ENCODE measurements around the gene DAPK2. TPM values are rescaled to one million over a fixed set of nuclear protein-coding genes. Genes with fewer than 3 reads are reported as not detected.
"Not testable (repeated sequence)": the region's sequence is repeated elsewhere in the genome, so short reads cannot be mapped to it uniquely, and the experiment has no call there.

DAPK2 gene
- total RNA-seq, 4 donors from 2014 or later = 64.6 to 189 (median 125) TPM

DNA sequence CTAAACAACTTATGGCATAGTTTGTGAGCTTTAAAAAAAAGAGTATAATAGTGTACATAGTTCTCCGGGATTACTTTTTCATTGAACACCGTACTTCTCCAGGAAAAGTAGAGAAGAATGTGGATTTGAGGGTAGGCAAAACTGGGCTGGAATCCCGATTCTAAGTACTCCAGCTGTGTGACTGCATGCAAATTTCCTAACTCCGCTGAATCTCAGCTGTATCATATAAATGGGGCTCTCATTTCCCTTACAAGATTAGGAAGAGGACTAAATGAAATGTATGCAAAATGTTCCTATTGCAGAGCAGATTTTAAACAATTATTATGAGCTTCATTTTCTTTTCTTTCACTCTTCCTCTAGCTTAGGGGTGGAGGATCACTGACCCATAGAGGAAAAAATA lies 142.2 kb downstream of the DAPK2 start:
- Histone ChIP-seq H3K36me3 (peaks cover 0 to 15% (median 0%) of the 10 kb centered on the region in 3 donors), H3K9me3 (no peaks in the 10 kb centered on the region), H3K4me3 (no peak overlapping the region), H3K4me1 (peaks cover 0 to 5% (median 2%) of the 10 kb centered on the region in 4 donors), H3K27me3 (no peaks in the 10 kb centered on the region), H3K27ac (no peak overlapping the region)
- no peak for DNase-seq
- TF ChIP-seq POLR2A (IDR thresholded peaks at IDR 0.05) = no peak
- TF ChIP-seq, protein P1, sequence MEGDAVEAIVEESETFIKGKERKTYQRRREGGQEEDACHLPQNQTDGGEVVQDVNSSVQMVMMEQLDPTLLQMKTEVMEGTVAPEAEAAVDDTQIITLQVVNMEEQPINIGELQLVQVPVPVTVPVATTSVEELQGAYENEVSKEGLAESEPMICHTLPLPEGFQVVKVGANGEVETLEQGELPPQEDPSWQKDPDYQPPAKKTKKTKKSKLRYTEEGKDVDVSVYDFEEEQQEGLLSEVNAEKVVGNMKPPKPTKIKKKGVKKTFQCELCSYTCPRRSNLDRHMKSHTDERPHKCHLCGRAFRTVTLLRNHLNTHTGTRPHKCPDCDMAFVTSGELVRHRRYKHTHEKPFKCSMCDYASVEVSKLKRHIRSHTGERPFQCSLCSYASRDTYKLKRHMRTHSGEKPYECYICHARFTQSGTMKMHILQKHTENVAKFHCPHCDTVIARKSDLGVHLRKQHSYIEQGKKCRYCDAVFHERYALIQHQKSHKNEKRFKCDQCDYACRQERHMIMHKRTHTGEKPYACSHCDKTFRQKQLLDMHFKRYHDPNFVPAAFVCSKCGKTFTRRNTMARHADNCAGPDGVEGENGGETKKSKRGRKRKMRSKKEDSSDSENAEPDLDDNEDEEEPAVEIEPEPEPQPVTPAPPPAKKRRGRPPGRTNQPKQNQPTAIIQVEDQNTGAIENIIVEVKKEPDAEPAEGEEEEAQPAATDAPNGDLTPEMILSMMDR (IDR thresholded peaks at IDR 0.05) = no peak

DNA sequence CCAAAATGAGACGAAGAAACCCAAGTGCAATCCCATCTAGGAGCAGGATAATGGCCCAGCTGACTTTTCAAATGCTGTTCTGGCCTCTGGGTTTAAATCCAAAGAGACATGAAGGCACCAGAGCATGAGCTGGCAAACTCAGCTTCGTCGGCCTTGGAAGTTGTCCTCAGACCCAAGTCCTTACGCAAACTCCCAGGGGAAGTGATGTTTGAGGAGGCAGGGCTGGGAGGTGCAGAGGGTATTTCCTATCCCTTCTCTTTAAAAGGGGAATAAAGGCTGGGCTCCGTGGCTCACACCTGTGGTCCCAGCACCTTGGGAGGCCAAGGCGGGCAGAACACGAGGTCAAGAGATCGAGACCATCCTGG lies 143.6 kb downstream of the DAPK2 start:
- Histone ChIP-seq H3K4me1 (peaks cover 0 to 5% (median 2%) of the 10 kb centered on the region in 4 donors), H3K27ac (no peak overlapping the region), H3K4me3 (no peak overlapping the region), H3K9me3 (no peaks in the 10 kb centered on the region), H3K36me3 (peaks cover 0 to 5% (median 0%) of the 10 kb centered on the region in 3 donors), H3K27me3 (no peaks in the 10 kb centered on the region)
- no peak for DNase-seq
- TF ChIP-seq, protein P1 (IDR thresholded peaks at IDR 0.05) = no peak
- TF ChIP-seq POLR2A (IDR thresholded peaks at IDR 0.05) = no peak

DNA sequence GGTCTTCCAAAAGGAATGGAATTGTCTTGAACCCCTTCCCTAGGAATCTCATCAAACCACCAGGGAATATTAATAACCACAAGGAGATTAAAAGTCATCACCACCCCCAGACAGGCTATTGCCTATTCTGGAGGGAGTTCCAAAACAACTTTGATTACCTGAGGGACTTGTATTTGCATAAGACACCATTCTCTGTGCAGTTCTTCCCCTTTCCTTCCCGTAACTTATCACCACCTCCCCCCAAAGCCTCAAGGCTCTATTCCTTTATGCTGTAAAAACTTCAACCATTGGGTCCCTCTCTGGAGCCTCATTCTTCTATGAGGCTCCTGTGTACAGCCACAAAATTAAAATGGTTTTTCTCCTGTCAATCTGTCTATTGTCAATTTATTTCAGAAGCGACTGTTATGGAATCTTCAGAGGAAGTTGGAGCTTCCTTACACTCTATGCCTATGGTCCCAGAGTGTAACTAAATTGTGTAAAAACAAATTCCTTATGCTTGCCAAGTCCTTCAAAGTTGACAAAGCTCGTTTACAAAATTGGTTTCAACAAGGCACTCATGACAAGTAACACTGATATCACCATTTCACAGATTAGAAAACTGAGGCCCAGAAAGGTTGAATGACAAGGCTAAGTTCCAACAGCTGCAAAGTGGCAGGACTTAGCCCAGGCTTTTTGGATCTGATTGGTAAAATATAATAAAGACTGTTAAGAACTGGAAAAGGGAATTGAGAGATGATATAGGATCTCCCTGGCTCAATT lies 144.2 kb downstream of the DAPK2 start:
- DNase-seq = no peak
- H3K36me3 ChIP-seq = no peaks in the 10 kb centered on the region
- no peaks in the 10 kb centered on the region for H3K27me3 ChIP-seq
- TF ChIP-seq, protein P1 (IDR thresholded peaks at IDR 0.05) = no peak
- no peak for TF ChIP-seq POLR2A (IDR thresholded peaks at IDR 0.05)
- H3K4me1 ChIP-seq = peaks cover 0 to 6% (median 2%) of the 10 kb centered on the region in 4 donors
- H3K27ac ChIP-seq = no peak overlapping the region
- H3K4me3 ChIP-seq = no peak overlapping the region
- H3K9me3 ChIP-seq = no peaks in the 10 kb centered on the region

DNA sequence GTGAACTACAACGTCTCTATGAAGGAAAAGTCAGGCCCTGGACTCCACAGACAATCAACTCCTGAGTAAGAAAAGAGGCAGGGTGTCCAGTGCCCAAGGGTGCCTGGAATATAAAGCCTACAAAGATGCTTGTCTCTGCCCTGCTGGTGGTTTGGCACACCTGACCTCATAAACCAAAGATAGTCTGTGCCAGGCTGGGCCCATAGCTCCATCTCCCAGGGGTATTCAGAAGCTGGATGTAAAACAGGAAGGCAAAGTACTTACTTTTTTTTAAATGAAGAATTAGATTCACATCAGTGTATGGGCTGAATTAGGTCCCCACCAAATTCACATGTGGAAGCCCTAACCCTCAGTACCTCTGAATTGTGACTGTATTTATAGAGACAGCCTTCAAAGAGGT lies 146.0 kb downstream of the DAPK2 start:
- no peak for DNase-seq
- H3K9me3 ChIP-seq = no peaks in the 10 kb centered on the region
- H3K36me3 ChIP-seq = no peaks in the 10 kb centered on the region
- peaks cover 0 to 11% (median 3%) of the 10 kb centered on the region in 4 donors for H3K4me1 ChIP-seq
- no peaks in the 10 kb centered on the region for H3K27me3 ChIP-seq
- no peak overlapping the region for H3K27ac ChIP-seq
- TF ChIP-seq, protein P1 (IDR thresholded peaks at IDR 0.05) = no peak
- no peak for TF ChIP-seq POLR2A (IDR thresholded peaks at IDR 0.05)
- no peak overlapping the region for H3K4me3 ChIP-seq

DNA sequence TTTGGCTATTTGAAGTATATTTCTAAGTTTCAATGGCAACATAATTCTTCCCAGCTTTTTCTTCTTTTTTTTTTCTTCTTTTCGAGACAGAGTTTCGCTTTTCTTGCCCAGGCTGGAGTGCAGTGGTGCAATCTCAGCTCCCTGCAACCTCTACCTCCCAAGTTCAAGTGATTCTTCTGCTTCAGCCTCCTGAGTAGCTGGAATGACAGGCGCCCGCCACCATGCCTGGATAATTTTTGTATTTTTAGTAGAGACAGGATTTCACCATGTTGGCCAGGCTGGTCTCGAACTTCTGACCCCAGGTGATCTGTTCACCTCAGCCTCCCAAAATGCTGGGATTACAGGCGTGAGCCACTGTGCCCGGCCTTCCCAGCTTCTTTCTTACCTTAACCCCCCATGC lies 146.7 kb downstream of the DAPK2 start:
- peaks cover 0 to 14% (median 3%) of the 10 kb centered on the region in 4 donors for H3K4me1 ChIP-seq

DNA sequence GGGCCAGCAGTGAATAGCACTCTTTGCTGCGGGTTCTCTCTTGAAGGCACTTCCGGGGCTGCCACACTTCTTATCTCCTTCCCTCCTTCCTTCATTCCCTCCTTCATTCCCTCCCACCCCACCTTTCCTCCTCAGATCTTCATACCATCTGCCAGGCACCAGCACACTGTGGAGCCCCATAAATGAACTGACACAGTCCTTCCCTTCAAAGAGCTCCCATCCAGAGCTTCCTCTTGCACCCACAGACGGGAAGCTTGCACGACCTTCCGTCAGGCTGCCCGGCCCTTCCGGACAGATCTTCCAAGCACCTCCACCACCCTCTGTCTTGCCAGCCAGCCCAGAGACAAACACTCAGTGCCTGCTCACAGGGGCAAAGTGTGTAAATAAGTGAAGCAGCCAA lies 147.1 kb downstream of the DAPK2 start:
- no peak for DNase-seq
- Histone ChIP-seq H3K4me1 (peaks cover 0 to 17% (median 4%) of the 10 kb centered on the region in 4 donors), H3K27me3 (no peaks in the 10 kb centered on the region), H3K27ac (no peak overlapping the region), H3K9me3 (no peaks in the 10 kb centered on the region), H3K4me3 (no peak overlapping the region), H3K36me3 (no peaks in the 10 kb centered on the region)
- TF ChIP-seq, protein P1 (IDR thresholded peaks at IDR 0.05) = no peak
- no peak for TF ChIP-seq POLR2A (IDR thresholded peaks at IDR 0.05)

More for the DNA sequence above, 146.7 kb downstream of the DAPK2 start:
- not testable (repeated sequence) for H3K36me3 ChIP-seq, H3K4me3 ChIP-seq, H3K27ac ChIP-seq, H3K27me3 ChIP-seq, DNase-seq, H3K9me3 ChIP-seq

Data from Peyer's patch (tissue), 4 donors.